Vagina (tissue), 2 donors: ENCODE data around the gene ST8SIA5. TPM values are rescaled to one million over a fixed set of nuclear protein-coding genes. Genes with fewer than 3 reads are reported as not detected.

Source experiments
- DNase-seq, 2 donors: peaks; one replicate each; pipeline ENCODE4 v3.0.0-alpha.2; 2017; ENCODE audit errors: extremely low spot score in 2 of 2
- H3K27ac ChIP-seq: fragments of 200-600 bp; sonication (generic); one replicate; pipeline ENCODE4 v1.5.1; 2019
- H3K27me3 ChIP-seq: fragments of 200-600 bp; sonication (generic); one replicate; pipeline ENCODE4 v1.5.1; 2019
- H3K36me3 ChIP-seq, 2 donors: fragments of 200-600 bp; sonication (generic); one replicate each; pipeline ENCODE4 v1.5.1; 2017 to 2019
- H3K4me1 ChIP-seq: fragments of 200-600 bp; sonication (generic); one replicate; pipeline ENCODE4 v1.5.1; 2019
- H3K4me3 ChIP-seq, 2 donors: fragments of 200-600 bp; sonication (generic); 1 replicate in 1 of 2; 2 replicates in 1 of 2; pipeline ENCODE4 v1.5.1; 2016 to 2019
- H3K9me3 ChIP-seq: fragments of 200-600 bp; sonication (generic); one replicate; pipeline ENCODE4 v1.5.1; 2019
- CTCF ChIP-seq, 3 experiments: fragments of 450-650 bp in 2 of 3; fragments of 200-600 bp in 1 of 3; sonication (generic) in 1 of 3; IDR thresholded peaks; one replicate each; pipeline ENCODE4 v1.5.1; 2017 to 2019; ENCODE audit warnings: antibody characterized with exemption in 3 of 3, mild to moderate bottlenecking in 2 of 3, moderate library complexity in 2 of 3
- POLR2A ChIP-seq, 2 donors: fragments of 450-650 bp; IDR thresholded peaks; one replicate each; pipeline ENCODE4 v1.6.1; 2017; ENCODE audit warnings: antibody characterized with exemption in 2 of 2, mild to moderate bottlenecking in 2 of 2, moderate library complexity in 2 of 2
- POLR2AphosphoS5 ChIP-seq, 2 donors: sonication (generic); formaldehyde crosslinking; IDR thresholded peaks; one replicate each; pipeline ENCODE4 v1.9.0; 2017; ENCODE audit warnings: antibody characterized with exemption in 2 of 2, mild to moderate bottlenecking in 2 of 2, low read depth in 1 of 2; ENCODE audit not compliant: insufficient read depth in 1 of 2
- intact Hi-C: fragments of 100-400 bp; cut with DNase I; formaldehyde crosslinking; loops from one replicate; pipeline ENCODE4 v1.15.1; 2023
- total RNA-seq: library from RNA; depleted of rRNA; stranded (reverse); fragments of >200 nt; gene quantifications from one replicate; pipeline ENCODE4 v1.2.3, GENCODE V29; 2016

The ST8SIA5 gene
- total RNA-seq, 1 donor from 2014 or later: not detected

GRCh38 chr18:46660957-46661749 is 95.7 kb downstream of the ST8SIA5 start:
- no peaks in the 10 kb centered on the region for H3K36me3 ChIP-seq
- no peaks in the 10 kb centered on the region for H3K27me3 ChIP-seq
- no peaks in the 10 kb centered on the region for H3K4me1 ChIP-seq
- intact Hi-C loops: loop anchor here (5.0 kb wide), 1 partner anchor 379 kb away; no protein-coding TSS in a partner anchor
- TF ChIP-seq POLR2AphosphoS5 (IDR thresholded peaks at IDR 0.05; ENCODE audit: insufficient read depth in 1 of 2, low read depth in 1 of 2) (no peak), CTCF (IDR thresholded peaks at IDR 0.05) (no peak), POLR2A (IDR thresholded peaks at IDR 0.05) (no peak)
- H3K27ac ChIP-seq: no peak overlapping the region
- no peak overlapping the region for H3K4me3 ChIP-seq
- no peak for DNase-seq
- H3K9me3 ChIP-seq: no peaks in the 10 kb centered on the region

- TF ChIP-seq POLR2AphosphoS5 (IDR thresholded peaks at IDR 0.05; ENCODE audit: insufficient read depth in 1 of 2, low read depth in 1 of 2) (no peak), CTCF (IDR thresholded peaks at IDR 0.05) (no peak), POLR2A (IDR thresholded peaks at IDR 0.05) (no peak)
- no peaks in the 10 kb centered on the region for H3K4me1 ChIP-seq
- no peak overlapping the region for H3K4me3 ChIP-seq
- H3K36me3 ChIP-seq: no peaks in the 10 kb centered on the region
- H3K27ac ChIP-seq: no peak overlapping the region
- no peaks in the 10 kb centered on the region for H3K27me3 ChIP-seq
- H3K9me3 ChIP-seq: no peaks in the 10 kb centered on the region
- intact Hi-C loops: loop anchor here (5.0 to 10.0 kb wide), 2 partner anchors 487 to 505 kb away; a partner anchor contains a TSS
- DNase-seq: no peak
Measured at GRCh38 chr18:46659484-46659883, 97.4 kb downstream of the ST8SIA5 start.

GRCh38 chr18:46657115-46657955 is 99.5 kb downstream of the ST8SIA5 start, which contains the start of gene LOXHD1:
TSS of gene LOXHD1 (minus strand) at chr18:46657220. CDS start at chr18:46657033, 187 bp downstream.
- intact Hi-C loops: loop anchor here (5.0 to 10.0 kb wide), 2 partner anchors 485 to 503 kb away; a partner anchor contains a TSS

GRCh38 chr18:46656326-46657114 is 100.3 kb downstream of the ST8SIA5 start:
- TF ChIP-seq POLR2AphosphoS5 (IDR thresholded peaks at IDR 0.05; ENCODE audit: insufficient read depth in 1 of 2, low read depth in 1 of 2) (no peak), CTCF (IDR thresholded peaks at IDR 0.05) (no peak), POLR2A (IDR thresholded peaks at IDR 0.05) (no peak)
- DNase-seq: no peak
- Histone ChIP-seq H3K4me1 (no peaks in the 10 kb centered on the region), H3K27ac (no peak overlapping the region), H3K27me3 (no peaks in the 10 kb centered on the region), H3K4me3 (no peak overlapping the region), H3K9me3 (no peaks in the 10 kb centered on the region), H3K36me3 (no peaks in the 10 kb centered on the region)
- intact Hi-C loops: loop anchor here (5.0 to 10.0 kb wide), 2 partner anchors 484 to 502 kb away; a partner anchor contains a TSS

More at GRCh38 chr18:46657115-46657955, 99.5 kb downstream of the ST8SIA5 start, which contains the start of gene LOXHD1:
- H3K27ac ChIP-seq: no peak within 1 kb of the TSS
- no peak for TF ChIP-seq CTCF (IDR thresholded peaks at IDR 0.05)
- no peak for TF ChIP-seq POLR2AphosphoS5 (IDR thresholded peaks at IDR 0.05; ENCODE audit: insufficient read depth in 1 of 2, low read depth in 1 of 2)
- TF ChIP-seq POLR2A (IDR thresholded peaks at IDR 0.05): no peak
- H3K4me1 ChIP-seq: no peaks in the 10 kb centered on the region
- no peak within 1 kb of the TSS for H3K4me3 ChIP-seq
- no peaks in the 10 kb centered on the region for H3K9me3 ChIP-seq
- no peaks in the 10 kb centered on the region for H3K36me3 ChIP-seq
- DNase-seq: no peak
- H3K27me3 ChIP-seq: no peaks in the 10 kb centered on the region
